AML-193 (cell line): Measurements from ENCODE around the gene PFN4.
"Not testable (repeated sequence)": the region's sequence is repeated elsewhere in the genome, so short reads cannot be mapped to it uniquely, and the experiment has no call there.

Experiments used
- DNase-seq, 2 experiments: peaks; one replicate each; lab custom pipeline; 2025; lab: John Stamatoyannopoulos, UW

Gene PFN4

DNA sequence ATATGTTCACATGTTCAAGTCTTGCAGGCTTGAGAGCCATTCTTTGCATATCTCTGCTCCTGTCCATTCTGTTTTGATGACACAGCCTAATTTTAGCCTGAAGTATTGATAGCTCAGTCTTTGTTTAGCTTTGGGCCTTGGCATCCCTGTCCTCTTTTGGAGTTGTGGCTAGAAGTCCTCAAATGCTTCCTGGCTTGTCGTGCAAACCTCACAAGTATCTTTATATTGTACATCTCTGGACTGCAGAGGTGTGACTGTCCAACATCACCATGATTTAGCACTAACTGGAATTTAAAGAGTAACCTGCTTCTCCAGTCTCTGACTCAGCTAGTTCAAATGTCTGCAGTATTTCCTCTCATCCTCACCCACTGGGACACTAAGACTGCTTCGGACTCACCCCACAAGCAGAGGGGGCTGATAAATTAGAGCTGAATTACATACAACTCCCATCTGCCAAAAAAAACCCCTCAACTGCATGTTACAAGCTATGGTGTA lies 11.7 kb downstream of the PFN4 start:
- DNase-seq, result no peak

DNA sequence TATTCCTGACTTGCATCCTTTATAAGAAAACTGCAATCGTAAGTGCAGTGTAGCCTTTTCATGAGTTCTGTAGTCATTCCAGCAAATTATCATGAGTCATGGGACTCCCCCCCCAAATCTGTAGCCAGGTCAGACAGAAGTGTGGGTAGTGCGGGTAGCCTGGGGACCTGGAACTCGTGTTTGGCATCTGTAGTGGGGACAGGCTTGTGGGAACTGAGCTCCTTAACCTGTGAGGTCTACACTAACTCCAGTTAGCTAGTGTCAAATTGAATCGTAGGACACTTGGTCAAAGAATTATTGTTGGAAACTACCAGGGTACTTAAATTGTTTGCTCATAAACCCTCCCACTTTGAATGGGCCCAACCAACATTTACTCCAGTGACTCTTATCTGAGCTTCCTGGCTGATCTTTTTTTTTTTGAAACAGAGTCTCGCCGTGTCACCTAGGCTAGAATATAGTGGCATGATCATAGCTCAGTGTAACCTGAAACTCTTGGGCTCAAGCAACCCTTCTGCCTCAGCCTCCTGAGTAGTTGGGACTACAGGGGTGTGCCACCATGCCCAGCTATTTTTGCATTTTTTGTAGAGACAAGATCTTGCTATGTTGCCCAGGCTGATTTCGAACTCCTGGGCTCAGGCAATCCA lies 12.4 kb downstream of the PFN4 start:
- DNase-seq, result no peak

DNA sequence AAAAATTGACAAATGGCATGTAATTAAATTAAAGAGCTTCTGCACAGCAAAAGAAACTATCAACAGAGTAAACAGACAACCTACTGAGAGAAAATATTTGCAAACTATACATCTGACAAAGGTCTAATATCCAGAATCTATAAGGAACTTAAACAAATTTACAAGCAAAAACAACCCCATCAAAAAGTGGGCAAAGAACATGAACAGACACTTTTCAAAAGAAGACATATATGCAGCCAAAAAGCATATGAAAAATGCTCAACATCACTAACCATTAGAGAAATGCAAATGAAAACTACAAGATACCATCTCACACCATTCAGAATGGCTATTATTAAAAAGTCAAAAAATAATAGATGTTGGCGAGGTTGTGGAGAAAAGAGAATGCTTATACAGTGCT lies 13.7 kb downstream of the PFN4 start:
- DNase-seq, result not testable (repeated sequence)

DNA sequence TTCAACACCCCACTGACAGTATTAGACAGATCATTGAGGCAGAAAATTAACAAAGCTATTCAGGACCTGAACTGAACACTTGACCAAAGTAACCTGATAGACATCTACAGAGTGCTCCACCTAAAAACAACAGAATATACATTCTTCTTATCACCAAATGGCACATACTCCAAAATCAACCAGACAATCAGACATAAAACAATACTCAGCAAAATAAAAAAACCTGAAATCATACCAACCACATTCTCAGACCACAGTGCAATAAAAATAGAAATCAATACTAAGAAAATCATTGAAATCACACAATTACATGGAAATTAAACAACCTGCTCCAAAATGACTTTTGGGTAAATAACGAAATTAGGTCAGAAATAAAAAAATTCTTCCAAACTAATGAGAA lies 15.8 kb downstream of the PFN4 start:
- no peak for DNase-seq

DNA sequence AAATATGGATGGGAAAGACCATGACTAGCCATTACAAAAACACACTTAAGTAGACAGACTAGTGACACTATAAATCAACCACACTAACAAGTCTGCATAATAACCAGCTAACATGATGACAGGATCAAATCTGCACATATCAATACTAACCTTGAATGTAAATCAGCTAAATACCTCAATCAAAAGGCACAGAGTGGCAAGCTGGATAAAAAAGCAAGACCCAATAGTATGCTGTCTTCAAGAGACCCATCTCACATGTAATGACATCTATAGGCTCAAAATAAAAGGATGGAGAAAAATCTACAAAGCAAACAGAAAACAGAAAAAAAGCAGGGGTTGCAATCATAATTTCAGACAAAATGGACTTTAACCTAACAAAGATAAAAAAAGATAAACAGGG lies 16.3 kb downstream of the PFN4 start:
- no peak for DNase-seq

DNA sequence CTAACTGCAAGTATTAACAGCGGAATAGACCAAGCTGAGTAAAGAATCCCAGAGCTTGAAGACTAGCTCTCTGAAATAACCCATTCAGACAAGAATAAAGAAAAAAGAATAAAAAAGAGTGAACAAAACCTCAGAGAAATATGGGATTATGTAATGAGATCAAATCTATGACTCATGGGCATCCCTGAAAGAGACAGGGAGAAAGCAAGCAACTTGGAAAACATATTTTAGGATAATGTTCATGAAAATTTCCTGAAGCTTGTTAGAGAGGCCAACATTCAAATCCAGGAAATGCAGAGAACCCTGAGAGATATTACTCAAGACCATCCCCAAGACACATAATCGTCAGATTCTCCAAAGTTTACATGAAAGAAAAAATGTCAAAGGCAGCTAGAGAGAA lies 17.3 kb downstream of the PFN4 start:
- no peak for DNase-seq

DNA sequence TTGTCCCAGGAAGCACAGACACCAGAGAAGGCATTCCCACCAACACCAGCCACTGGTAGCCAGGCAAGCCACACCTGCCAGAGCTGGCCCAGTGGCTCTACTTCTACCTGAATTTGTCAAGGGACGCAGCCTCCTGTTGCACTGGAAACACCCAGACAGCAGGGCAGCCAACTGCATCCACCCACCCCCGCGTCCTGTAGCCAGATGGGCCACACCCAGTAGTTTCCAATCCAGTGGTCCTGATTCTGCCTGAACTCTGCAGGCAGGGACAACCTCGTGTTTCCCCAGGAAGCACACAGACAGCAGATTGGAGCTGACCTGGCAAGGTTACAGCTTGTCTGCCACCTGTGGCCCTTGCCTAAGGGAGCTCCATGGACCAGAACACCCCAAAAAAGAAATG lies 18.2 kb downstream of the PFN4 start:
- no peak for DNase-seq

DNA sequence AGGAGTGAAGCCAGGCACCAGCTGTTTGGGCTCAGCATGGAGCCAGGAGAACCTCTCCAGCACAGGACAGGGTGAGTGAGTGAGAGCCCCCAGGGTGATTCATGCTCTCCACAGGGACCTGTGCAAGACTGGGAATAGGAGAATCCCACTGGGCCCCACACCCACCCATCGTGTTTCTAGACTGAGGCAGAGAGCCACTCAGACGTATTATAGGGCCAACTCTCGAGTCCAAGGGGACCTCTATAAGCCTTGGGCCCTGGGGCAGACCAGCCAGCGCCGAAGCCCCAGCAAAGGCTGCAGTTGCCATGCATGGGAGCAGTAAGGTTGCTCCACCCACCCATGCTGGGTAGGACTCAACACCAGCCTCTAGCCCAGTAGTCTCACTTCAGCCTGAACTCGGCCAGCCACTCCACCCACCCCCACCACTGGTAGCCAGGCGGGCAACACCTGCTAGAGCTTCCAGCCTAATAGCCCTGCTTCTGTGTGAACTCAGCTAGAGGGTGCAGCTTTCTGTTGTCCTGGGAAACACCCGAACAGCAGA lies 19.0 kb downstream of the PFN4 start:
- DNase-seq, result no peak

DNA sequence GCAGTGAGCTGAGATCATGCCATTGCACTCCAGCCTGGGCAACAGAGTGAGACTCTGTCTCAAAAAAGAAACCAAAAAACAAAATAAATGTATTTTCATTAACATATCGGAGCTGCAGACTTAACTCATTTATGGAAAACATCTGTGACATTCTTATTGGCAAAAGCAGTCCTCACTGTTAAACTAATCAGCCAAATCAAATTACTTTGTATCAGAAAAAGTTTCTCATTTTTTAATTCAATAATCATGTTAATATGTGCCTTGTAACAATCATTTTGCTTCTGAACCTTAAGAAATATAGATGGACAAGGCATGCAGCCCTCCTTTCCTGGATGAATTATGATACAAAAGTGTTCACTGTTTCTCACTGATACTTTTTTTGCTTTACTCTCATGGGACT lies 20.5 kb downstream of the PFN4 start:
- DNase-seq, result no peak

DNA sequence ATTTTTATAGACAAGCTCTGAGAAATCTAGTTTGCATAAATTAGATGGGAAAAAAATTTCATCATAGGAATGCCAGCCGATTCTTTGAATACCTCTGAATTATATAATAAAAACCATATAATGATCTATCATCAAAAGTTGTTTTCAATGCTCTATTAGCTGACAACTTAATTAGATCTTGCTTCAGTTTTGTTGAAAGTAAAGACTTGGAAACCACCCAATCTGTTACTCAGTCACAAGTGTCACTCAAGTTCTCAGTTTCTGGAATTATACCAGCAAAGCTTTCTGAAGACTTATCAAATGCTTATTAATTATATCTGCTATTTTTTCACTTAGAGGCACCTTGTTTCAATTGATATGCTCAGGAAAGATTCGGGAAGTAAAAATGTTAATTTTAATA lies 21.1 kb downstream of the PFN4 start:
- no peak for DNase-seq

DNA sequence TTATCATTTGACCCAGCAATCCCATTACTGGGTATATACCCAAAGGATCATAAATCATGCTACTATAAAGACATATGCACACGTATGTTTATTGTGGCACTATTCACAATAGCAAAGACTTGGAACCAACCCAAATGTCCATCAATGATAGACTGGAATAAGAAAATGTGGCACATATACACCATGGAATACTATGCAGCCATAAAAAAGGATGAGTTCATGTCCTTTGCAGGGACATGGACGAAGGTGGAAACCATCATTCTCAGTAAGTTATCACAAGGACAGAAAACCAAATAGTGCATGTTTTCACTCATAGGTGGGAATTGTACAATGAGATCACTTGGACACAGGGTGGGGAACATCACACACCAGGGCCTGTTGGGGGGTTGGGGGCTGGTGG lies 22.4 kb downstream of the PFN4 start:
- not testable (repeated sequence) for DNase-seq

DNA sequence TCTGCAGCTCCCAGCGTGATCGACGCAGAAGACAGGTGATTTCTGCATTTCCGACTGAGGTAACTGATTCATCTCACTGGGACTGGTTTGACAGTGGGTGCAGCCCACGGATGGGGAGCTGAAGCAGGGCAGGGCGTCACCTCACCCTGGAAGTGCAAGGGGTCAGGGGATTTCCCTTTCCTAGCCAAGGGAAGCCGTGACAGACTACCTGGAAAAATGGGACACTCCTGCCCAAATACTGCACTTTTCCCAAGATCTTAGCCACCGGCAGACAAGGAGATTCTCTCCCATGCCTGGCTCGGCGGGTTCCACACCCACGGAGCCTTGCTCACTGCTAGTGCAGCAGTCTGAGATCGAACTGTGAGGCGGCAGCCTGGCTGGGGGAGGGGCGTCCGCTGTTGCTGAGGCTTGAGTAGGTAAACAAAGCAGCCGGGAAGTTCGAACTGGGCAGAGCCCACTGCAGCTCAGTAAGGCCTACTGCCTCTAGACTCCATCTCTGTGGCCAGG lies 27.9 kb downstream of the PFN4 start:
- not testable (repeated sequence) for DNase-seq

DNA sequence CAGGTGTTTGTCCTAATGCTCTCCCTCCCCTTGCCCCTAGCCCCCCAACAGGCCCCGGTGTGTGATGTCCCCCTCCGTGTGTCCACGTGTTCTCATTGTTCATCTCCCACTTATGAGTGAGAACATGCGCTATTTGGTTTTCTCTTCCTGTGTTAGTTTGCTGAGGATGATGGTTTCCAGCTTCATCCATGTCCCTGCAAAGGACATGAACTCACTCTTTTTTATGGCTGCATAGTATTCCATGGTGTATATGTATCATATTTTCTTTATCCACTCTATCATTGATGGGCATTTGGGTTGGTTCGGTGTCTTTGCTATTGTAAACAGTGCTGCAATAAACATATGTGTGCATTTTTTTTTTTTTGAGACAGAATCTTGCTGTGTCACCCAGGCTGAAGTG lies 29.9 kb downstream of the PFN4 start:
- not testable (repeated sequence) for DNase-seq

DNA sequence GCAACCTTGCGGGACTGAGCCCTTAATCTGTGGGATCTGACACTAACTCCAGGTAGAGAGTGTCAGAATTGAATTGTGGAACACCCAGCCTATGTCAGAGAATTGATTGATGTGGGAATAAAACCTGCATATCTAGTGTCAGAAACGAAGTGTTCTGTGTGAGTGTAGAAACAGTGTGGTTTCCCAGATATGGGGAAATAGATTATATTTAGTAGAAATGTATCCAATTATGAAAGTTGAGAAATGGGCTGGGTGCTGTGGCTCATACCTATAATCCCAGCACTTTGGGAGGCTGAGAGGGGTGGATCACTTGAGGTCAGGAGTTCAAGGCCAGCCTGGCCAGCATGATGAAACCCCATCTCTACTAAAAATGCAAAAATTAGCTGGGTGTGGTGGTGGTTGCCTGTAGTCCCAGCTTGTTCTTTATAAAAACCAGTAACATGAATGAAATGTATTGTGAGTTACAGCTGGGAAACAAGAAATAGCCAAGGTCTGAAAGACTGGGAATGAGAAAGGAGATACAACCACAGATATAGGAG lies 34.2 kb downstream of the PFN4 start:
- DNase-seq, result no peak

DNA sequence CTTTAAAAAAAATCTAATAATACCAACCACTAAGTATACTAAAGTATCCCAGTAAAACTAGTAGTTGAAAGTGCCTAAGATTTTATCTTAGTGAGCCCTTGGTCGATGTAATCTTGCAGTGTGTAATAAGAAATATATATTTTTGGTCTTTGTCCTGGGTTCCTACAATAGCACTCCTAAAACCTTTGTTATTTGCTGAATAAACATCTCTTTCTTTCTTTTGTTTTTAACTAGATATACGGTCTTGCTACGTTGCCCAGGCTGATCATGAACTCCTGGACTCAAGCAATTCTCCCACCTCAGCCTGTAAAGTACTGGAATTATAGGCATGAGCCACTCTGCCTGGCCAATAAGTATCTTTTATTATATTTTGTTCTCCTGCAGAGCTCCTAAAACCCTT lies 36.1 kb downstream of the PFN4 start:
- no peak for DNase-seq

DNA sequence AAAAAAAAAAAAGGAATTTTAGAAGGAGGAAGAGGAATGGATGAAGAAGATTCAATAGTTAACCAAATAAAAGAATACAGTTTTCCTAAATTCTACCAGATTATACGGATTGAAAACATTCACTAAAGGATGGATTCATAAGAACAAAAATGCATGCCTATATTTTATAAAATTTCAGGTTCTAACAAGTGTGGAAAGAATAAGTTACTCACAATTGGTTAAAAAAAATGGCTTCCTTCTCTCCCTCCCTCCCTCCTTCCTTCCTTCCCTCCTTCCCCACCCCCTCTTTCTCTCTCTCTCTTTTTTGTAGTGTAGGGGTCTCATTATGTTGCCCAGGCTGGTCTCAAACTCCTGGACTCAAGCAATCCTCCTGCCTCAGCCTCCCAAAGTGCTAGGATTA lies 36.9 kb downstream of the PFN4 start:
- no peak for DNase-seq

DNA sequence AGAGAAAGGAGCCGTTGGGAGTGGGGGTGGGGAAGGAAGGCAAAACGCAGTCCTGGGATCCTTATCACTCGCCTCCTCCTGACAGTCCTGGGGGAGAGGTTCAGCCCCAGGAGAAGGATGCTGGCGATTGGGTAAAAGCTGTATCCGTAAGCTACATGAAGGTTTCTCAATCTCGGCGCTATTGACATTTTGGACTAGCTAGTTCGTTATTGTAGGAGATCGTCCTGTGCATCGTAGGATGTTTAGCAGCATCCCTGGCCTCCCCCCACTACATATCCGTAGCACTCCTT lies 38.0 kb downstream of the PFN4 start:
- DNase-seq, result no peak

DNA sequence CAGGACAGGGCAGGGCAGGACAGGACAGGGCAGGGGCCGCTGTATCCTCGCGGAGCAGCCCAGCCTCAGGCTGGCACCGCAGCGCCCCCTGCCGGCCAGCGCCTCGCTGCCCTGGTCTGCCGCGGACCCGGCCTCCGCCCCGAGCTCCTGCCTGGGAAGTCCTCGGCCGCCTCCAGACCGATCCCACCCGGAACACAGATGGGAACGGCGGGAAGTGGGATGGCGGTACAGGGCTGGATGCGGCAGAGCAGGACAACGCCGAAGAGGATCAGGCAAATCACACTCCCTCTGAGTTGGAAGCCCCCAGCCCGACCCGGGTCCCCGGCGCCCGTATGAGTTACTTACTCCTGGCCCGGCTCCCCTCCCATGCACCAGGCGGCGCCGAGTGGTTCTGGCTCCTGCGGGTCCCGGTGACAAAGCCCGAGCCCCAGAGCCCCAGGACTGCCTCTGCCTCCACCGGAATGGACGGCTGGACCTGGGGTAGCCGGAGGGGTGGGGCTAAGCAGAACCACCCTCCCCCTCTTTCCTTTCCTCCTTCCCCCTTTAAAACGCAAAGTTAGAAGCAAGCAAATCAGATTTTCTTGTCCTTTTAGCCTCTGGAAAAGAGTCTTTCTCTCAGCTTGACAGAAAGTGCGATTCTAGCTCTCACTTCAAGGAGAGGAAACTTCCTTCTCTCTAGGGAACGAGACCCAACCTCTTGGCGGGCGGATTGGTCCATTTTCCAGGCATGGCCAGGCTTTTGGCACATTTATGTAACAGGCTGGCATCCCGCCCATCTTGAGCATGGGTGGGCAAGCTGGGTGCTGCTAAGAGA lies 38.5 kb downstream of the PFN4 start, which contains the start of gene TP53I3:
Gene TP53I3, minus strand, starts transcription at position 449 of the 814 bp plus-strand sequence. CDS start 508 bp downstream, outside the sequence.
- DNase-seq, result peak; percentile 76 to 84

DNA sequence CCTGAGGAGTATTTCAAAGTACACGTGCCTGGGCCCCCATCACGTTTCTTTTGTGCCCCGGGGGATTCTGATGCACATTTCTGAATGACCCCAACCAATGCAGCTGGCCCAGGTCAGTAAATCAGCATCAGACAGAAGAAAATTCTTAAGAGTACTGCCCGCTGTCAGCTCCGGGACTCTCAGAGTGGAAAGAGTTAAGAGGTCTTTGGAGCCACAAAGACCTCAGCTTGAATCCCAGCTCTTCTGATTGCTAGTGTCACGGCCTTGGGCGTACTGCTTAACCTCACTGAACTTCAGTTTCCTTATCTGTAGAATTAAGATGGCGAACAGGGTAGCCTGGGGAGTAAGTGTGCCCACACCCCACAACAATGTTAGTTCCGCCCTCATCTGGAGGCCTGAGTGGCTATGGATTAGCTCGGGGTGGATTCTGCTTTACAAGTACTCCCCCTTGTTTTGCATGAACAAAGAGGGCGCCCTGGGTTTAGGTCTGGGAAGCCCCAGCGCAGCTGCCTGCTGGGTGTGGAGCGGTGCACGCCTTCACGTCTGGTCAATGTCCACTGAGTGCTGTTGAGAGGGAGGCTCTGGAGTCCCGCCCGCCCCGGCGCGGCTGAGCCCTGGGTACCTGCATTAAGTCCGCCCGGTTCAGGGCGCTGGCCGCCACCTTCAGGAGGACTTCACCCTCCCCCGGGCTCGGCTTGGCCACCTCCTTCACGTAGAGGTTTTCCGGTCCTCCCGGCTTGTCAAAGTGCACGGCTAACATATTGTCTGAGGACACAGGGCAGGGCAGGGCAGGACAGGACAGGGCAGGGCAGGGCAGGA lies 39.4 kb downstream of the PFN4 start:
- DNase-seq, result peak; percentile 84 to 88

DNA sequence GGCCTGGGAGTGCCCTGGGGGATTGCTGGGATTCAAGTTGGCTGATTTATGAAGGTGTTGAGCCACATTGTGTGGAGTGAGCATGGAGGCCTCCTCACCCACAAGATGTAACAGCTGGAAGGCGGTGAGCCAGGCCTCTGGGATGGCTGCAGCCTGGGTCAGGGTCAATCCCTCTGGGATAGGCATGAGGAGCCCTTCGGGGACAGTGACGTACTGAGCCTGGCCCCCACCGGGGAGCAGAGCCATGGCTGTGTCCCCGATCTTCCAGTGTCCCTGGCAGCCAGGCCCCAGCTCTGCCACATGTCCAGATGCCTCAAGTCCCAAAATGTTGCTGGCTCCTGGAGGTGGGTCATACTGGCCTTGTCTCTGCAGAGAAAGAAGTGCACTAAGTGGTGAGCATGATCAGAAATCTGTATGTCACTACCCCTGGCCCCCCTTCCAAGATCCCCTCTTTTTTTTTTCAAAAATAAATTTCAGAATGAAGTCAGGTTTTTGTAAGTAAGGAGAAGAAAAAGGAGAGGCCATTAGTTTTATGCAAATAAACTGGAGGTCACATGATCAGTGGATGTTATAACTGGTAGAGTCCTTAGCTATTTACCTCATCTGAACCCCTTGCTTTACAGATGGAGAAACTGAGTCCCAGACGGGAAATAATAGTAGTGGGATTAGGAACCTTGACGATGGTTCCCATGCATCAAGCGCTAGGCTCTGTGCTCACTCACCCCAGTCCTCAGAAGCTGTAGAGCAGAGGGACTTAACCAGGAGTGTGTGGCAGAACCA lies 40.2 kb downstream of the PFN4 start:
- DNase-seq, result no peak

DNA sequence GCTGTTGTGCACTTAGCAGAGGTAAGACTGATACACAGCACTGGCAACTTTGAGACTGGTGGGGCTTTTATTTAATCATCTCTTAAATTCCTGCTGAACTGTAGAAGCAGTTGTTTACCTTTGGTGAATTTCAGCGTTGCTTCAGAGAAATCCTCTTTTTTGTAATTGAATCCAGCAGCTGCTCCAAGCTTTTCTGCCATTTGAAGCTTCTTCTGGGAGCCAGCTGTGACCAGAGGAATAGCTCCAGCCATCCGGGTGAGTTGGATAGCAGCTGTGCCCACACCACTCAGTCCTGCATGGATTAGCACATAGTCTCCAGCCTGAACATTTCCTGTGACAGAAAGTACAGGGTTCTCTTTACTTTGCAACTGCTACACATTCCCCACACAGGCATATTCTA lies 42.4 kb downstream of the PFN4 start:
- no peak for DNase-seq
